Measurements from ENCODE around the gene BBOF1. TPM values are rescaled to one million over a fixed set of nuclear protein-coding genes. Genes with fewer than 3 reads are reported as not detected.

Gene BBOF1, protein sequence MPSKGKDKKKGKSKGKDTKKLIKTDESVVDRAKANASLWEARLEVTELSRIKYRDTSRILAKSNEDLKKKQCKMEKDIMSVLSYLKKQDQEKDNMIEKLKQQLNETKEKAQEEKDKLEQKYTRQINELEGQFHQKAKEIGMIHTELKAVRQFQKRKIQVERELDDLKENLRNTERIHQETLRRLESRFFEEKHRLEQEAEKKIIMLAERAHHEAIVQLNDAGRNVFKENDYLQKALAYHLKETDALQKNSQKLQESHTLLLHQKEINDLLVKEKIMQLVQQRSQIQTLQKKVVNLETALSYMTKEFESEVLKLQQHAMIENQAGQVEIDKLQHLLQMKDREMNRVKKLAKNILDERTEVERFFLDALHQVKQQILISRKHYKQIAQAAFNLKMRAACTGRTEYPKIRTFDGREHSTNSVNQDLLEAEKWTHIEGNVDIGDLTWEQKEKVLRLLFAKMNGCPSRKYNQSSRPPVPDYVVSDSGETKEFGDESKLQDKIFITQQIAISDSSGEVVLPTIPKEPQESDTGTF
- 1 to 10 TPM; 2.7 to 4.1 TPM for total RNA-seq

GRCh38 chr14:74018586-74019407, at the start of gene BBOF1, which contains the start of gene ENTPD5:
TSS of gene BBOF1 (plus strand) at chr14:74019349. CDS start at chr14:74019479, 130 bp downstream.
TSS of gene ENTPD5 (minus strand) at chr14:74019288. CDS start at chr14:73988102, 31,186 bp downstream.

DNA sequence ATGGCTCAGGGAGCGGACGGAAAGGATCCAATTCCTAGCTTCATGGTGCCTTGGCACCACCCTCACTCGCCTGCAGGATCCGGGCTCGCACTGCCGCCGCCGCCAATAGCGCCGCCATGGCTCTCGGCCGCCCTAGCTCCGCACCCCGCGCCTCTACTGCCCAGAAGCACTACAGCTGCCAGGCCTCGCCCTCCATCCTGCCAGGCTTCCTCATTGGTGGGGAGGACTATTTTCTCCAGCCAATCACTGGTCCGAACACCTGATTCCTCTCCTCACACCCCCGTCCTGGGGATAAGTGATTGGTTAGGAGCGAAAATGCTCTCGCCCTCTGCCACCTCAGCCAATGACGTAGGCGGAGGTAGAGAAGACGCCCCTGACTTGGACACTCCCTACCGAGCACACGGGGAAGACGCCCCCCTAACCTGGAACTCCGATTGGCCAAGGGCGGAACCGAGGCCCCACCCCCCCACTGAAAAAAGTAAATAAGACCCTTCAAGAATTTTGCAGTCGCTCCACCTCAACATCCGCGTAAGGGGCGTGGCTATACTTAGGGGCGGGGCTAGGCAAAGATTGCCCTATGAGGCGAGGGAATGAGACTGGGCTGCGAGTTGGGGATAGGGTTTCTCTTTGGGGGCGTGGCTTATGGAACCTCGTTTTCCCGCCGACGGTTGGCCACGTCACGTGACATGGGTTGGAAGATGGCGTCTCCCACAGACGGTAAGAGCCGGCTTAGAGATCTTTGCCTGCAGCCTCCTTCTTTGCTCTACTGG, 65.3 kb downstream of the BBOF1 start, which contains the start of the genes ALDH6A1 and LIN52:
Gene ALDH6A1, minus strand, starts transcription at position 177 of the 770 bp plus-strand sequence. Its CDS starts 59 bp downstream, at position 118.
Gene LIN52, plus strand, starts transcription at position 680 of the 770 bp plus-strand sequence. Its CDS starts 19 bp downstream, at position 699.

Small RNA genes lying within 50 kb of the gene (small RNA-seq; reads per million reads assigned to genes)
- gene AC005480.2, result 0 reads per million in 2 donors

Other genes starting within 250 kb of the BBOF1 start
- gene PTGR2, start 167.5 kb upstream of the BBOF1 start, total RNA-seq, result 1 to 10 TPM; 2.7 to 8.6 TPM
- 100 to 1,000 TPM in 1 of 2 donors, 10 to 100 TPM in 1; 76.4 to 104 TPM for gene ZNF410, start 132.5 kb upstream of the BBOF1 start, total RNA-seq
- 1 to 10 TPM in 1 of 2 donors, under 1 TPM in 1; 1.00 to 2.4 TPM for gene FAM161B, start 69.3 kb upstream of the BBOF1 start, total RNA-seq
- 10 to 100 TPM; 26.3 to 31.3 TPM for gene COQ6, start 69.0 kb upstream of the BBOF1 start, total RNA-seq
- 1 to 10 TPM; 8.3 to 9.3 TPM for gene ENTPD5, start 61 bp upstream of the BBOF1 start, total RNA-seq
- gene ALDH6A1, start 65.1 kb downstream of the BBOF1 start, total RNA-seq, result 10 to 100 TPM; 11.3 to 19.3 TPM
- gene LIN52, start 65.6 kb downstream of the BBOF1 start, total RNA-seq, result 10 to 100 TPM in 1 of 2 donors, 1 to 10 TPM in 1; 10.0 to 14.7 TPM
- not detected for gene VSX2, start 220.1 kb downstream of the BBOF1 start, total RNA-seq

Data from melanocyte of skin (primary cell).